GM13976 (cell line): Measurements from ENCODE around the gene MYCT1.
"Not testable (repeated sequence)": the region's sequence is repeated elsewhere in the genome, so short reads cannot be mapped to it uniquely, and the experiment has no call there.

Experiments
- DNase-seq: peaks from one replicate; pipeline ENCODE4 v3.0.0; 2012; ENCODE audit warnings: low spot score
- CTCF ChIP-seq: IDR thresholded peaks from 2 replicates; pipeline ENCODE4 v1.5.1; 2012; ENCODE audit warnings: borderline replicate concordance, mild to moderate bottlenecking; ENCODE audit not compliant: insufficient read depth; ENCODE audit errors: extremely low read depth, missing control alignments, control extremely low read depth
- in situ Hi-C: fragments of 300-500 bp; cut with MboI; formaldehyde crosslinking; loops from one replicate; pipeline ENCODE4 v1.12.0; 2022; ENCODE audit warnings: low sequenced_read_pairs, mixed read lengths, inconsistent platforms; ENCODE audit not compliant: unreplicated experiment

The MYCT1 gene

GRCh38 chr6:152673236-152673635, 24.5 kb upstream of the MYCT1 start:
- TF ChIP-seq CTCF: no peak
- DNase-seq: no peak

GRCh38 chr6:152680151-152680550, 17.5 kb upstream of the MYCT1 start:
- TF ChIP-seq CTCF: no peak
- in situ Hi-C loops: no loop called here
- DNase-seq: no peak

More at GRCh38 chr6:152673236-152673635, 24.5 kb upstream of the MYCT1 start:
- in situ Hi-C loops: no loop called here

- in situ Hi-C loops: no loop called here
- DNase-seq: no peak
- TF ChIP-seq CTCF: no peak
Observed at GRCh38 chr6:152680879-152681517, 16.7 kb upstream of the MYCT1 start.

GRCh38 chr6:152682141-152682540, 15.6 kb upstream of the MYCT1 start:
- in situ Hi-C loops: no loop called here
- no peak for TF ChIP-seq CTCF
- DNase-seq: no peak

- in situ Hi-C loops, DNase-seq: not testable (repeated sequence)
Observed at GRCh38 chr6:152682935-152683334, 14.8 kb upstream of the MYCT1 start.

GRCh38 chr6:152685819-152686218, 11.9 kb upstream of the MYCT1 start:
- in situ Hi-C loops: no loop called here
- TF ChIP-seq CTCF: no peak
- DNase-seq: no peak

- TF ChIP-seq CTCF: no peak
- in situ Hi-C loops: no loop called here
- no peak for DNase-seq
Observed at GRCh38 chr6:152695372-152696045, 2.2 kb upstream of the MYCT1 start.
